Measurements from ENCODE around the gene FALEC. TPM values are rescaled to one million over a fixed set of nuclear protein-coding genes. Genes with fewer than 3 reads are reported as not detected.
A peak's percentile ranks its signal among the peaks of the same experiment; 100 is the strongest.

FALEC gene
- total RNA-seq: 1 to 10 TPM in 5 of 8 experiments, under 1 TPM in 3; 0.57 to 4.1 (median 2.1) TPM

DNA sequence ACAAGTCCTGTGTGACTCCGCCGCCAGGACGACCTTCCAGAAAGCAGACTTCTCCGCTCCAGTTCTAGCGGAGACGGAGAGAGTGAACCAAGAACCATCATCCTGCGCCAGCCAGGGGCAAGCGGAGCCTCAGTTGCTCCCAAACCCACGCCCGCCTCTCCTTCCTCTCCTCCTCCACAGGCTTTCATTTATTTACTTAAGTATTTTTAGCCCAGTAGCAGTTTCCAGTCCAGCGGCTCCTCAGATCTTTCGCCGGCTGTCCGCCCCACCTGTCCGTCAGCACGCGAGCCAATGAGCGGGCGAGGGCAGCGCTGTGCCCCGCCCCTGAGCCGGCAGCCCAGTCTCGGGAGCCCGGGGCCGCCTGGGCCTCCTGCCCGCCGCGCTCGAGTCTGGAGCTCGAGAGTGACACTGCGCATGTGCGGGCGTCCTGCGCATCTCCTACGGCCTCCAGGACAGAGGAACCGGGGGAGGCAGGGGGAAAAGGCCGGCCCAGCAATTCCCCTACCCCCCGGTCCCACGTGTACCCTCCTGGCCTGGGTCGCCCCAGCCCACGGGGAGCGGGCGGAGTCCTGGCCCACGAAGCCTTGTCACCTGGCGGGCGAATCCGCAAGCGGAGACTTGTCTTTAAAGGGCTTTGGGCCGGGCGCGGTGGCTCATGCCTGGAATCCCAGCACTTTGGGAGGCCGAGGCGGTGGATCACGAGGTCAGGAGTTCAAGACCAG is at the start of gene FALEC:
TSS of gene FALEC (plus strand) at position 425 of the 722 bp plus-strand sequence.
- WGBS, 10 experiments: 0 to 4% (median 3%) methylated on average over 3 to 26 of the region's 54 CpGs; no CpG with 5 or more reads in 2 of the 10 experiments
- peak within 1 kb of the TSS; percentile 61 to 68 for H3K27ac ChIP-seq
- ATAC-seq (replicated peaks in 6 of 8): peak; percentile 79 to 97 (median 95)
- H3K4me1 ChIP-seq (replicated peaks in 1 of 2): peaks cover 0 to 6% of the 10 kb centered on the region in 2 donors
- in situ Hi-C loops (cut with MboI; ENCODE audit: low pct_unique_long_range_greater_than_20kb in 2 of 9, low sequenced_read_pairs in 9 of 9, unreplicated experiment in 9 of 9): no loop called here
- H3K4me3 ChIP-seq: peak within 1 kb of the TSS; percentile 52 to 76 (median 63)

DNA sequence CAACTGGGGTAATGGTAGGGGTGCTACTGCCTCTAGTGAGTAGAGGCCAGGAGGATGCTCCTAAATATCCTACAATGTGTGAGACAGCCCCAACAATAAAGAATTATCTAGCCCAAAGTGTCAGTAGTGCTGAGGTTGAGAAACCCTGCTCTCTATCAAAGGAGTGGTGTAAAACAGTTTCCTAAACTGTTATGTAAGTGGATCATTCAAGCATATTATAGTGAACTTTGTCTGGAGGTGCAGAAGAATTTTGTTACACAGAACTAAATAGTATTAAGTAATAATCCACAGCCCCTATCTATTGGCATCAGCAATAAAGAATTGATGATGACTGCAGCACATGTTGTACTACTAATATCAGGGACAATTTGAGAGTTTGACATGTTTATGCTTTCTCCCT is 48.6 kb upstream of the FALEC start:
- H3K4me3 ChIP-seq: no peak overlapping the region
- in situ Hi-C loops (cut with MboI; ENCODE audit: low pct_unique_long_range_greater_than_20kb in 2 of 9, low sequenced_read_pairs in 9 of 9, unreplicated experiment in 9 of 9): loop anchor here in 1 of 9 experiments (25.0 kb wide), 1 partner anchor 95 kb away; no protein-coding TSS in a partner anchor
- H3K4me1 ChIP-seq (replicated peaks in 1 of 2): no peaks in the 10 kb centered on the region
- H3K27ac ChIP-seq: no peak overlapping the region
- ATAC-seq (replicated peaks in 6 of 8): no peak

- in situ Hi-C loops (cut with MboI; ENCODE audit: low pct_unique_long_range_greater_than_20kb in 2 of 9, low sequenced_read_pairs in 9 of 9, unreplicated experiment in 9 of 9): loop anchor here in 1 of 9 experiments (25.0 kb wide), 1 partner anchor 93 kb away; no protein-coding TSS in a partner anchor
- Histone ChIP-seq H3K4me3 (no peak overlapping the region), H3K4me1 (replicated peaks in 1 of 2) (no peaks in the 10 kb centered on the region), H3K27ac (no peak overlapping the region)
- WGBS, 10 experiments: 33 to 100% (median 100%) methylated on average over 1 of the region's 1 CpG; no CpG with 5 or more reads in 2 of the 10 experiments
- no peak for ATAC-seq (replicated peaks in 6 of 8)
Measured at GRCh38 chr1:150469291-150469690, 46.3 kb upstream of the FALEC start.

DNA sequence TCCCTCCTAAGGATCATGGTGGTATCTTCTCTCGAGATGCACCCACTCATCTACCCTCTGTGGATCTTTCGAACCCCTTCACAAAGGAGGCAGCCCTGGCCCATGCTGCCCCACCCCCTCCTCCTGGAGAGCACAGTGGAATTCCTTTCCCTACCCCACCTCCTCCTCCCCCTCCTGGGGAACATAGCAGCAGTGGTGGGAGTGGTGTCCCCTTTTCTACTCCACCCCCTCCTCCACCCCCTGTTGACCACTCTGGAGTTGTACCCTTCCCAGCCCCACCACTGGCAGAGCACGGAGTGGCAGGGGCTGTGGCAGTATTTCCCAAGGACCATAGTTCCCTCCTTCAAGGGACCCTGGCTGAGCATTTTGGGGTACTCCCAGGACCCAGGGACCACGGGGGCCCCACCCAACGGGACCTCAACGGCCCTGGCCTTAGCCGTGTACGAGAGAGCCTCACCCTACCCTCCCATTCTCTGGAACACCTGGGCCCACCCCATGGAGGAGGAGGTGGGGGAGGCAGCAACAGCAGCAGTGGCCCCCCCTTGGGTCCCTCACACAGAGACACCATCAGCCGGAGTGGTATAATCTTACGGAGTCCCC is 42.9 kb upstream of the FALEC start:
- ATAC-seq (replicated peaks in 6 of 8): peak in 2 of 8 experiments; percentile 14 to 21
- 67 to 100% (median 96%) methylated on average over 1 to 2 of the region's 10 CpGs; no CpG with 5 or more reads in 4 of the 10 experiments for WGBS, 10 experiments
- Histone ChIP-seq H3K4me1 (replicated peaks in 1 of 2) (no peaks in the 10 kb centered on the region), H3K27ac (no peak overlapping the region), H3K4me3 (no peak overlapping the region)
- in situ Hi-C loops (cut with MboI; ENCODE audit: low pct_unique_long_range_greater_than_20kb in 2 of 9, low sequenced_read_pairs in 9 of 9, unreplicated experiment in 9 of 9): loop anchor here in 1 of 9 experiments (25.0 kb wide), 1 partner anchor 90 kb away; no protein-coding TSS in a partner anchor

DNA sequence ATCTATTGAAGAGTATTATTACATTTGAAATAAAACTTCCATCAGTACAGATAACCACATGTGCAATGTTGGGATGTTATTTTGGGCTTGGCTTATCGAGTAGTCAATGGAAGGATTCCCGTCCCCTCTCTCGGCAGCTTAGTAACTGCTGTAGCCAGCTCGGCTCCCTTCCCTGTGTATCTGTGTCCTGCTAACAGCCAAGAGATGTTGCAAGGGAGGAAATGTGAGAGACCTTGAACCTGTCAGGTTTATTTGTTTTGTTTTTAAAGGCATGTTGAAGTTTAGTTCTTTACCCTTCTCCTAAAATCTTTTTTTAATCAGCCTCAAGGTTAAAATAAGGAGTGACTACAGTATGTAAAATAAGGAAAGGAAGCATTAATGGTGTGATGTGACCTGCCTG is 41.9 kb upstream of the FALEC start:
- ATAC-seq (replicated peaks in 6 of 8): no peak
- in situ Hi-C loops (cut with MboI; ENCODE audit: low pct_unique_long_range_greater_than_20kb in 2 of 9, low sequenced_read_pairs in 9 of 9, unreplicated experiment in 9 of 9): loop anchor here in 1 of 9 experiments (25.0 kb wide), 1 partner anchor 89 kb away; no protein-coding TSS in a partner anchor
- 77 to 100% (median 90%) methylated on average over 3 to 4 of the region's 4 CpGs; no CpG with 5 or more reads in 2 of the 10 experiments for WGBS, 10 experiments
- Histone ChIP-seq H3K27ac (no peak overlapping the region), H3K4me1 (replicated peaks in 1 of 2) (no peaks in the 10 kb centered on the region), H3K4me3 (no peak overlapping the region)

DNA sequence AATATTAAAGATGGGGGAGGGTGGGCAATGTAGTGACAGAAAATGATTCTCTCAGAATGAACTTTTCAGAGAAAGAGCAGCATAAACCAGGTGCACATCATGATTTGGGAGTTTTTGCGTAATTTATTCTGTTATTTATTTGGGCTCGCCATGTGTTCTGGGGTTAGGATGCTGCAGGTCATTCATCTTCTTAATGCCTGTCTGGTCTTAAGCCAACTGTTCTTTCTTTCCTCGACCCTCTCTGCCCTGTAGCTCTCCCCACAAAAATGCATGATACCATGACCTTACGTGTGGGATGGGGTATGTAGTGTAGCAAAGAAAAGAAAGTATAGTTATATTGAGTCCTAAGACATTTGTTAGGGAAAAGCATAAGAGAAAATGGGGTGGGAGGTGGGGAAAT is 40.7 kb upstream of the FALEC start:
- in situ Hi-C loops (cut with MboI; ENCODE audit: low pct_unique_long_range_greater_than_20kb in 2 of 9, low sequenced_read_pairs in 9 of 9, unreplicated experiment in 9 of 9): loop anchor here in 1 of 9 experiments (25.0 kb wide), 1 partner anchor 87 kb away; no protein-coding TSS in a partner anchor
- no peak overlapping the region for H3K4me3 ChIP-seq
- ATAC-seq (replicated peaks in 6 of 8): no peak
- 46 to 94% (median 65%) methylated on average over 2 to 4 of the region's 4 CpGs; no CpG with 5 or more reads in 2 of the 10 experiments for WGBS, 10 experiments
- H3K4me1 ChIP-seq (replicated peaks in 1 of 2): no peaks in the 10 kb centered on the region
- no peak overlapping the region for H3K27ac ChIP-seq

GRCh38 chr1:150476754-150477153 is 38.8 kb upstream of the FALEC start:
- no peak for ATAC-seq (replicated peaks in 6 of 8)
- in situ Hi-C loops (cut with MboI; ENCODE audit: low pct_unique_long_range_greater_than_20kb in 2 of 9, low sequenced_read_pairs in 9 of 9, unreplicated experiment in 9 of 9): no loop called here

GRCh38 chr1:150477320-150477719 is 38.2 kb upstream of the FALEC start:
- in situ Hi-C loops (cut with MboI; ENCODE audit: low pct_unique_long_range_greater_than_20kb in 2 of 9, low sequenced_read_pairs in 9 of 9, unreplicated experiment in 9 of 9): no loop called here
- peak in 3 of 8 experiments; percentile 9 to 35 (median 29) for ATAC-seq (replicated peaks in 6 of 8)
- no peak overlapping the region for H3K27ac ChIP-seq
- no peaks in the 10 kb centered on the region for H3K4me1 ChIP-seq (replicated peaks in 1 of 2)
- 82 to 100% (median 100%) methylated on average over 1 of the region's 1 CpG; no CpG with 5 or more reads in 6 of the 10 experiments for WGBS, 10 experiments
- no peak overlapping the region for H3K4me3 ChIP-seq

More at GRCh38 chr1:150476754-150477153, 38.8 kb upstream of the FALEC start:
- H3K27ac ChIP-seq: no peak overlapping the region
- WGBS, 10 experiments: 10 to 61% (median 39%) methylated on average over 1 to 3 of the region's 3 CpGs
- no peak overlapping the region for H3K4me3 ChIP-seq
- no peaks in the 10 kb centered on the region for H3K4me1 ChIP-seq (replicated peaks in 1 of 2)

DNA sequence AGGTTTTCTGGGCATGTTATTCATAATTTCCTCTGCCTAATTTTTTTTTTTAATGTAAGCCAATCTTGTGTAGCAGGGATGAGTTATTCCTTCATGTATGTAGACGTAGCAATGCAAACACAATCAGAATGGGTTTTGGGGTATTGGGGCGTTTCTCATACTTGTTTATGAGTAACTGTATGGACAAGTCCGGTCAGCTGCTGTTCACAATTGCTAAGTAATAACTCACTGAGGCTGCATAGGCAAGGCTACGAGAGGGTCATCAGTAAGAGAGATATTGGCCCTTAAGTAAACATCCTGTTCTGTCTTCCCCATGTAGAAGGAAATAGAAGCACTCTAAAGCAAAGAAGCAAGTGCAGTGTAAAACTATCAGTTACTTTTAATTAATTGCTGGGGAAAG is 37.8 kb upstream of the FALEC start:
- ATAC-seq (replicated peaks in 6 of 8): peak in 3 of 8 experiments; percentile 11 to 80 (median 41)
- Histone ChIP-seq H3K27ac (no peak overlapping the region), H3K4me3 (no peak overlapping the region), H3K4me1 (replicated peaks in 1 of 2) (no peaks in the 10 kb centered on the region)
- 17 to 89% (median 75%) methylated on average over 1 to 4 of the region's 4 CpGs for WGBS, 10 experiments
- in situ Hi-C loops (cut with MboI; ENCODE audit: low pct_unique_long_range_greater_than_20kb in 2 of 9, low sequenced_read_pairs in 9 of 9, unreplicated experiment in 9 of 9): no loop called here

DNA sequence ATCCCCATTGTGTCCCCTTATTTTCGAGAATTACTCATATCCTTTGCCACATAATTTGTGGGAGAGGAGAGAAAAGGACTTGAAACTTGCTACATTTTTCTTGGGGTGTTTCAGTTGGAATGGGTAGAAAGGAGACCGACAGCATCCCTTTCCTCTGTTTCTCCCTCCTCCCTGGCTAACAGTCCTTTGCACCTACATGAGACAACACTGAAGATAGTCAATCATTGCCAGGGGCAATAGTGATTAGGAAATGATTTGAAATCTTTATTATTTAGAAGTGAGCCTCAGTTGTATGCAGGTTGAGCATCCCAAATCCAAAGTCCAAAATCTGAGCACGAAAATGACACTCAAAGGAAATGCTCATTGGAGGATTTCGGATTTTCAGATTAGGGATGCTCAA is 36.2 kb upstream of the FALEC start:
- no peak overlapping the region for H3K4me3 ChIP-seq
- in situ Hi-C loops (cut with MboI; ENCODE audit: low pct_unique_long_range_greater_than_20kb in 2 of 9, low sequenced_read_pairs in 9 of 9, unreplicated experiment in 9 of 9): no loop called here
- no peaks in the 10 kb centered on the region for H3K4me1 ChIP-seq (replicated peaks in 1 of 2)
- no peak overlapping the region for H3K27ac ChIP-seq
- 31 to 80% (median 63%) methylated on average over 1 to 4 of the region's 4 CpGs; no CpG with 5 or more reads in 1 of the 10 experiments for WGBS, 10 experiments
- no peak for ATAC-seq (replicated peaks in 6 of 8)

DNA sequence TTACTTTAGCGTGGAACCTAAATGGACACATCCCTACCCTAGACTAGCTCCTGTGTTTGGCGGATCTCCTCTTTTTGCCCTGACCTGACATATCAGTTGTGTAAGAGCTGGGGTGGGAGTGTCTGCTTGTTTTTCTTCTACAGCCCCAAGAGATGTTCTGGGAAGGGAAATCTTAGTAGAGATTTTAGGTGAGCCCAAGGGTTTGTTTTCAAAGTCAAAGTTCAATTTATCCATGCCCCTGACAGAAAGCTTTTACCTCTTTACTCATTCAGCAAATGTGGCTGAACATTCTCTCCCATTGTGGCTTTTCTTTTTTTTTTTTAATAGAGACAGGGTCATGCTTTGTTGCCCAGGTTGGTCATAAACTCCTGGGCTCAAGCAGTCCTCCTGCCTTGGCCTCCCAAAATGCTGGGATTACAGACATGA is 35.6 kb upstream of the FALEC start:
- no peak for ATAC-seq (replicated peaks in 6 of 8)
- no peak overlapping the region for H3K4me3 ChIP-seq
- H3K27ac ChIP-seq: no peak overlapping the region
- 71 to 100% (median 80%) methylated on average over 1 to 2 of the region's 2 CpGs; no CpG with 5 or more reads in 1 of the 10 experiments for WGBS, 10 experiments
- no peaks in the 10 kb centered on the region for H3K4me1 ChIP-seq (replicated peaks in 1 of 2)
- in situ Hi-C loops (cut with MboI; ENCODE audit: low pct_unique_long_range_greater_than_20kb in 2 of 9, low sequenced_read_pairs in 9 of 9, unreplicated experiment in 9 of 9): no loop called here

- WGBS, 10 experiments: 21 to 100% (median 88%) methylated on average over 2 to 4 of the region's 5 CpGs; no CpG with 5 or more reads in 1 of the 10 experiments
- Histone ChIP-seq H3K4me1 (replicated peaks in 1 of 2) (peaks cover 5 to 6% of the 10 kb centered on the region in 2 donors), H3K27ac (no peak overlapping the region), H3K4me3 (no peak overlapping the region)
- in situ Hi-C loops (cut with MboI; ENCODE audit: low pct_unique_long_range_greater_than_20kb in 2 of 9, low sequenced_read_pairs in 9 of 9, unreplicated experiment in 9 of 9): no loop called here
- ATAC-seq (replicated peaks in 6 of 8): no peak
Measured at GRCh38 chr1:150484431-150484830, 31.1 kb upstream of the FALEC start.

GRCh38 chr1:150484861-150485260 is 30.7 kb upstream of the FALEC start:
- no peak overlapping the region for H3K4me3 ChIP-seq
- in situ Hi-C loops (cut with MboI; ENCODE audit: low pct_unique_long_range_greater_than_20kb in 2 of 9, low sequenced_read_pairs in 9 of 9, unreplicated experiment in 9 of 9): no loop called here
- no peak overlapping the region for H3K27ac ChIP-seq
- peaks cover 5 to 6% of the 10 kb centered on the region in 2 donors for H3K4me1 ChIP-seq (replicated peaks in 1 of 2)
- WGBS, 10 experiments: 0 to 67% (median 34%) methylated on average over 1 to 2 of the region's 2 CpGs; no CpG with 5 or more reads in 4 of the 10 experiments
- peak in 1 of 8 experiments; percentile 6 for ATAC-seq (replicated peaks in 6 of 8)
